ENCODE data around the gene IGFL2. TPM values are rescaled to one million over a fixed set of nuclear protein-coding genes. Genes with fewer than 3 reads are reported as not detected.
"Not testable (repeated sequence)": the region's sequence is repeated elsewhere in the genome, so short reads cannot be mapped to it uniquely, and the experiment has no call there.

The IGFL2 gene
- total RNA-seq, 1 experiment from 2014 or later: 64.7 TPM

DNA sequence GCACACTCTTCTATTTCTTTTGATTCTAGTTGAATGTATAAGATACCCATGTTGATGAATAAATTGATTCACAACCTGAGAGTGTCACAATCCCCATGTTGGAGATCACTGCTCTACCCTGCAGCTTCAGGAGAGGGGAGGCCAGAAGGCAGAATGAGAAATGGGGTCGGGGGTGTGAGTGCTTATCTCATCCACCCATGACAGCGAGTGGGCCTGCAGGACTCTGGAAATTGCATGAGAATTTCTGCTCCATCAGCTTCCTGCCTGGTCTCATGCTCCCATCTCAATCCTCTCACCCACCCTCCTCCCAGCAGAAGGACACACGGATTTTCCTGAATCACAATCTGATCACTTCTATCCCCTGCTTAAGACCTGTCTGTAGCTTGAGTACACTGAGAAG is 58.6 kb downstream of the IGFL2 start:
- CTCF ChIA-PET: no interaction called here

DNA sequence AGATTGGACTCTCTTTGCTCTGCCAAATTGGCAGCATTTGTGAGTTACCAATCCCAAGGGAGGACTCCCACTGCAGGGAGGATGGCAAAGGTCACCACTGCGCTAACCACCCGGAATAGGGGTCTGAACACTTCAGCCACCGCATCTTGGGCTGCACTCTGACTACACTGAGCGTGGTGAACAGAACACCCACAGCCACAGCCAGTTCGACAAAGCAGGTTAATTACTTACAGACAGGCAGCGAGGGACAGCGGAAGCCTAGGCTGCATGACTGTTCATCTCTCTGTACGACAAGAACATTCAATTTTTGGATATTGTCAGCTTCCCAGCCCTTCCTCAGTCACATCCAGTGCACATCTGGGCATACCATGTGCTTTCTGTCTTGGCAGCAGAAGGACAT is 59.8 kb downstream of the IGFL2 start:
- peaks cover 45% of the 10 kb centered on the region for H3K4me1 Mint-ChIP-seq (ENCODE audit: low read depth, unreplicated experiment)
- BruUV-seq (replicated peaks); DNase-seq; H3K27me3 Mint-ChIP-seq (ENCODE audit: insufficient read depth, unreplicated experiment); H3K4me3 Mint-ChIP-seq (ENCODE audit: unreplicated experiment); POLR2A ChIA-PET; H3K9me3 Mint-ChIP-seq (ENCODE audit: unreplicated experiment); H3K27me3 ChIP-seq (replicated peaks; ENCODE audit: control insufficient read depth, insufficient read depth, low read length); H3K27ac Mint-ChIP-seq (ENCODE audit: unreplicated experiment); H3K36me3 ChIP-seq (ENCODE audit: control insufficient read depth, insufficient read depth, low read length); intact Hi-C loops (cut with micrococcal nuclease; ENCODE audit: unreplicated experiment); H3K4me3 ChIP-seq (ENCODE audit: low read depth, low read length): not testable (repeated sequence)
- peaks cover 25% of the 10 kb centered on the region for H3K9me3 ChIP-seq
- peaks cover 59% of the 10 kb centered on the region for H3K4me1 ChIP-seq
- peaks cover 27% of the 10 kb centered on the region for H3K36me3 Mint-ChIP-seq (ENCODE audit: insufficient read depth, unreplicated experiment)
- CTCF ChIA-PET: interaction anchor here (0.7 kb wide), 1 partner anchor 32 kb away, joined by 3 read pairs; no protein-coding TSS in a partner anchor

More for the DNA sequence above, 58.6 kb downstream of the IGFL2 start:
- Mint-ChIP-seq H3K36me3 (ENCODE audit: insufficient read depth, unreplicated experiment) (peaks cover 33% of the 10 kb centered on the region), H3K27me3 (ENCODE audit: insufficient read depth, unreplicated experiment) (no peaks in the 10 kb centered on the region), H3K9me3 (ENCODE audit: unreplicated experiment) (peaks cover 17% of the 10 kb centered on the region), H3K27ac (ENCODE audit: unreplicated experiment) (no peak overlapping the region), H3K4me3 (ENCODE audit: unreplicated experiment) (no peak overlapping the region), H3K4me1 (ENCODE audit: low read depth, unreplicated experiment) (peaks cover 50% of the 10 kb centered on the region)
- H3K9me3 ChIP-seq: peaks cover 27% of the 10 kb centered on the region
- intact Hi-C loops (cut with micrococcal nuclease; ENCODE audit: unreplicated experiment): no loop called here
- no peak for DNase-seq
- no peak overlapping the region for H3K4me3 ChIP-seq (ENCODE audit: low read depth, low read length)
- BruUV-seq (replicated peaks): no TSS peak
- TF ChIP-seq, protein P1, sequence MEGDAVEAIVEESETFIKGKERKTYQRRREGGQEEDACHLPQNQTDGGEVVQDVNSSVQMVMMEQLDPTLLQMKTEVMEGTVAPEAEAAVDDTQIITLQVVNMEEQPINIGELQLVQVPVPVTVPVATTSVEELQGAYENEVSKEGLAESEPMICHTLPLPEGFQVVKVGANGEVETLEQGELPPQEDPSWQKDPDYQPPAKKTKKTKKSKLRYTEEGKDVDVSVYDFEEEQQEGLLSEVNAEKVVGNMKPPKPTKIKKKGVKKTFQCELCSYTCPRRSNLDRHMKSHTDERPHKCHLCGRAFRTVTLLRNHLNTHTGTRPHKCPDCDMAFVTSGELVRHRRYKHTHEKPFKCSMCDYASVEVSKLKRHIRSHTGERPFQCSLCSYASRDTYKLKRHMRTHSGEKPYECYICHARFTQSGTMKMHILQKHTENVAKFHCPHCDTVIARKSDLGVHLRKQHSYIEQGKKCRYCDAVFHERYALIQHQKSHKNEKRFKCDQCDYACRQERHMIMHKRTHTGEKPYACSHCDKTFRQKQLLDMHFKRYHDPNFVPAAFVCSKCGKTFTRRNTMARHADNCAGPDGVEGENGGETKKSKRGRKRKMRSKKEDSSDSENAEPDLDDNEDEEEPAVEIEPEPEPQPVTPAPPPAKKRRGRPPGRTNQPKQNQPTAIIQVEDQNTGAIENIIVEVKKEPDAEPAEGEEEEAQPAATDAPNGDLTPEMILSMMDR (IDR thresholded peaks at IDR 0.05; ENCODE audit: insufficient read depth in 1 of 2, low read depth in 1 of 2, low read length in 1 of 2, severe bottlenecking in 1 of 2, unreplicated experiment in 1 of 2): no peak
- H3K27me3 ChIP-seq (replicated peaks; ENCODE audit: control insufficient read depth, insufficient read depth, low read length): no peaks in the 10 kb centered on the region
- H3K36me3 ChIP-seq (ENCODE audit: control insufficient read depth, insufficient read depth, low read length): no peaks in the 10 kb centered on the region; the same call in 1 of the 2 replicates
- peaks cover 54% of the 10 kb centered on the region for H3K4me1 ChIP-seq
- POLR2A ChIA-PET: no interaction called here

DNA sequence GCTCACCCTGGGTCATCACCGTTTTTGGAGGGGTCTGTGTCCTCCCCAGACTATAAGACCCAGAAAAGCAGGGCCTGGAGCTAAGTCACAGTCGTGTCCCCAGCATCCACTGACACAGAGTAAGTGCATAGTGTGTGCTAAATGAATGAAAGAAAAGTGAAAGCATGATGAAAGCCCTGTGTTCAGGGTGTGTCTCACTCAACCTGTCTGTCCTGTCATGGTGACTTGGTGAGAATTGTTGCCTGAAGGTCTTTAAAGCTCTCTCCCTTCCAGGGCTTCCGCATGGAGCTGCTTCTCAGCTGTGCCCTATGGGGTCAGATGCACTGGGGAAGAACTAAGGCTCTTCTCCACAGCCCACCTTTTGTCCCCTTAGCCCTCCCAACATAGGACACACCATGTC is 61.0 kb downstream of the IGFL2 start:
- Histone ChIP-seq H3K4me3 (ENCODE audit: low read depth, low read length) (no peak overlapping the region), H3K27me3 (replicated peaks; ENCODE audit: control insufficient read depth, insufficient read depth, low read length) (no peaks in the 10 kb centered on the region), H3K9me3 (peaks cover 14% of the 10 kb centered on the region), H3K4me1 (peaks cover 52% of the 10 kb centered on the region), H3K36me3 (ENCODE audit: control insufficient read depth, insufficient read depth, low read length) (no peaks in the 10 kb centered on the region)
- TF ChIP-seq, protein P1 (IDR thresholded peaks at IDR 0.05; ENCODE audit: insufficient read depth in 1 of 2, low read depth in 1 of 2, low read length in 1 of 2, severe bottlenecking in 1 of 2, unreplicated experiment in 1 of 2): no peak
- intact Hi-C loops (cut with micrococcal nuclease; ENCODE audit: unreplicated experiment): no loop called here
- no peaks in the 10 kb centered on the region for H3K27me3 Mint-ChIP-seq (ENCODE audit: insufficient read depth, unreplicated experiment)
- DNase-seq: peak; percentile 27 to 60
- POLR2A ChIA-PET: no interaction called here
- H3K9me3 Mint-ChIP-seq (ENCODE audit: unreplicated experiment): no peaks in the 10 kb centered on the region
- BruUV-seq (replicated peaks): no TSS peak
- peaks cover 45% of the 10 kb centered on the region for H3K4me1 Mint-ChIP-seq (ENCODE audit: low read depth, unreplicated experiment)
- peak overlapping the region; percentile 6 for H3K4me3 Mint-ChIP-seq (ENCODE audit: unreplicated experiment)
- H3K27ac Mint-ChIP-seq (ENCODE audit: unreplicated experiment): peak overlapping the region; percentile 72
- peaks cover 22% of the 10 kb centered on the region for H3K36me3 Mint-ChIP-seq (ENCODE audit: insufficient read depth, unreplicated experiment)
- CTCF ChIA-PET: no interaction called here

DNA sequence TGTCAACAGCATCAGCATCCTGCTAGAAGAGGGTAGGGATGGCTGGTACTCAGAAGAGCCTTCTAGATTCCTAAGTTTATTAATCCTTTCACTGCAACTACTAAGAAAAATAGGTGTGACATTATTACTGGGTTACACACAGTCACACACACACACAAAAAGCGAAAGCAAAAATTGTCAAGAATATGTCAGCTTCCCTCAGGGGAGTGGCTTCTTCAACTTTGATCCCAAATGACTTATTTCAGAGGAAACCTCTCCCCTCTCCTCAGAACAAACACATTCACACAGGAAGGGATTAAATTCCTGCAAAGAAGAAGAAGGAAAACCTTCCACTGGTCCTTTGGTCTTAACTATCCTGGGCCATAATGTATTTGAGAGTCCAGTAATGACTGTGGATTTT is 61.4 kb downstream of the IGFL2 start:
- BruUV-seq (replicated peaks): no TSS peak

More for the DNA sequence above, 61.4 kb downstream of the IGFL2 start:
- TF ChIP-seq, protein P1 (IDR thresholded peaks at IDR 0.05; ENCODE audit: insufficient read depth in 1 of 2, low read depth in 1 of 2, low read length in 1 of 2, severe bottlenecking in 1 of 2, unreplicated experiment in 1 of 2): no peak
- Histone ChIP-seq H3K4me1 (peaks cover 52% of the 10 kb centered on the region), H3K27me3 (replicated peaks; ENCODE audit: control insufficient read depth, insufficient read depth, low read length) (no peaks in the 10 kb centered on the region), H3K36me3 (ENCODE audit: control insufficient read depth, insufficient read depth, low read length) (no peaks in the 10 kb centered on the region), H3K9me3 (peaks cover 10% of the 10 kb centered on the region), H3K4me3 (ENCODE audit: low read depth, low read length) (no peak overlapping the region)
- Mint-ChIP-seq H3K4me1 (ENCODE audit: low read depth, unreplicated experiment) (peaks cover 48% of the 10 kb centered on the region), H3K27ac (ENCODE audit: unreplicated experiment) (peak overlapping the region; percentile 72), H3K4me3 (ENCODE audit: unreplicated experiment) (peak overlapping the region; percentile 46), H3K9me3 (ENCODE audit: unreplicated experiment) (no peaks in the 10 kb centered on the region), H3K36me3 (ENCODE audit: insufficient read depth, unreplicated experiment) (peaks cover 22% of the 10 kb centered on the region), H3K27me3 (ENCODE audit: insufficient read depth, unreplicated experiment) (no peaks in the 10 kb centered on the region)
- intact Hi-C loops (cut with micrococcal nuclease; ENCODE audit: unreplicated experiment): no loop called here
- ChIA-PET CTCF (no interaction called here), POLR2A (no interaction called here)
- no peak for DNase-seq

All from Caco-2 (cell line).